Measurements from ENCODE around the gene RHOU. TPM values are rescaled to one million over a fixed set of nuclear protein-coding genes. Genes with fewer than 3 reads are reported as not detected.

Gene RHOU
- total RNA-seq, 1 experiment from 2014 or later: not detected

- no TSS peak for BruUV-seq (replicated peaks)
- H2AFZ ChIP-seq: no peak overlapping the region
- no peaks in the 10 kb centered on the region for H3K9me3 ChIP-seq (ENCODE audit: insufficient read depth, low read depth)
- H3K4me3 ChIP-seq: no peak overlapping the region
- peaks cover 77% of the 10 kb centered on the region for H3K27me3 ChIP-seq (ENCODE audit: insufficient read depth, low read depth)
- no peak for DNase-seq
- H3K4me1 ChIP-seq (replicated peaks; ENCODE audit: insufficient read depth): no peaks in the 10 kb centered on the region
- H3K9me2 ChIP-seq (ENCODE audit: insufficient read depth): no peaks in the 10 kb centered on the region
- H3K36me3 ChIP-seq (ENCODE audit: low read depth): no peaks in the 10 kb centered on the region
- no peak overlapping the region for H3K27ac ChIP-seq
- no peak for TF ChIP-seq EZH2 (IDR thresholded peaks at IDR 0.05; ENCODE audit: low read depth)
- H3F3A ChIP-seq (ENCODE audit: insufficient read depth, low read depth): no peaks in the 10 kb centered on the region
- no peak overlapping the region for H3K4me2 ChIP-seq
- CTCF ChIA-PET: no interaction called here
- POLR2A ChIA-PET (ENCODE audit: unreplicated experiment): interaction anchor here (0.8 kb wide), 1 partner anchor 1507 kb away, joined by 4 read pairs; no protein-coding TSS in a partner anchor
- intact Hi-C loops (cut with micrococcal nuclease; ENCODE audit: unreplicated experiment): no loop called here
- H4K20me1 ChIP-seq (ENCODE audit: insufficient read depth): no peaks in the 10 kb centered on the region
- H3K79me2 ChIP-seq (ENCODE audit: low read depth): no peaks in the 10 kb centered on the region
Measured at GRCh38 chr1:228760979-228761378, 25.7 kb downstream of the RHOU start.

GRCh38 chr1:228763561-228763960 is 28.3 kb downstream of the RHOU start:
- H3K4me3 ChIP-seq: no peak overlapping the region
- CTCF ChIA-PET: no interaction called here
- no peaks in the 10 kb centered on the region for H3K9me3 ChIP-seq (ENCODE audit: insufficient read depth, low read depth)
- no peak overlapping the region for H2AFZ ChIP-seq
- POLR2A ChIA-PET (ENCODE audit: unreplicated experiment): no interaction called here
- TF ChIP-seq EZH2 (IDR thresholded peaks at IDR 0.05; ENCODE audit: low read depth) (no peak), CTCF (conservative IDR thresholded peaks at IDR 0.05) (no peak)
- no peaks in the 10 kb centered on the region for H3K4me1 ChIP-seq (replicated peaks; ENCODE audit: insufficient read depth)
- H3K79me2 ChIP-seq (ENCODE audit: low read depth): no peaks in the 10 kb centered on the region
- H4K20me1 ChIP-seq (ENCODE audit: insufficient read depth): no peaks in the 10 kb centered on the region
- intact Hi-C loops (cut with micrococcal nuclease; ENCODE audit: unreplicated experiment): no loop called here
- BruUV-seq (replicated peaks): no TSS peak
- no peak for DNase-seq
- no peaks in the 10 kb centered on the region for H3K9me2 ChIP-seq (ENCODE audit: insufficient read depth)
- H3K27ac ChIP-seq: no peak overlapping the region
- no peaks in the 10 kb centered on the region for H3K36me3 ChIP-seq (ENCODE audit: low read depth)
- peaks cover 72% of the 10 kb centered on the region for H3K27me3 ChIP-seq (ENCODE audit: insufficient read depth, low read depth)
- no peak overlapping the region for H3K4me2 ChIP-seq
- no peaks in the 10 kb centered on the region for H3F3A ChIP-seq (ENCODE audit: insufficient read depth, low read depth)

- H3K79me2 ChIP-seq (ENCODE audit: low read depth): no peaks in the 10 kb centered on the region
- POLR2A ChIA-PET (ENCODE audit: unreplicated experiment): no interaction called here
- no TSS peak for BruUV-seq (replicated peaks)
- no peak overlapping the region for H3K4me3 ChIP-seq
- no peak for DNase-seq
- H3K9me3 ChIP-seq (ENCODE audit: insufficient read depth, low read depth): no peaks in the 10 kb centered on the region
- no peaks in the 10 kb centered on the region for H4K20me1 ChIP-seq (ENCODE audit: insufficient read depth)
- no peak overlapping the region for H2AFZ ChIP-seq
- H3K27ac ChIP-seq: no peak overlapping the region
- no peaks in the 10 kb centered on the region for H3K4me1 ChIP-seq (replicated peaks; ENCODE audit: insufficient read depth)
- TF ChIP-seq EZH2 (IDR thresholded peaks at IDR 0.05; ENCODE audit: low read depth) (no peak), CTCF (conservative IDR thresholded peaks at IDR 0.05) (no peak)
- H3K9me2 ChIP-seq (ENCODE audit: insufficient read depth): no peaks in the 10 kb centered on the region
- H3K27me3 ChIP-seq (ENCODE audit: insufficient read depth, low read depth): peaks cover 73% of the 10 kb centered on the region
- no peaks in the 10 kb centered on the region for H3F3A ChIP-seq (ENCODE audit: insufficient read depth, low read depth)
- CTCF ChIA-PET: no interaction called here
- no peak overlapping the region for H3K4me2 ChIP-seq
- H3K36me3 ChIP-seq (ENCODE audit: low read depth): no peaks in the 10 kb centered on the region
- intact Hi-C loops (cut with micrococcal nuclease; ENCODE audit: unreplicated experiment): no loop called here
Measured at GRCh38 chr1:228765168-228765946, 30.1 kb downstream of the RHOU start.

- no peak overlapping the region for H3K27ac ChIP-seq
- no peaks in the 10 kb centered on the region for H3K36me3 ChIP-seq (ENCODE audit: low read depth)
- no TSS peak for BruUV-seq (replicated peaks)
- H3K9me2 ChIP-seq (ENCODE audit: insufficient read depth): no peaks in the 10 kb centered on the region
- TF ChIP-seq CTCF (conservative IDR thresholded peaks at IDR 0.05): no peak
- TF ChIP-seq EZH2 (IDR thresholded peaks at IDR 0.05; ENCODE audit: low read depth): no peak
- DNase-seq: no peak
- POLR2A ChIA-PET (ENCODE audit: unreplicated experiment): no interaction called here
- H3K4me2 ChIP-seq: no peak overlapping the region
- CTCF ChIA-PET: no interaction called here
- intact Hi-C loops (cut with micrococcal nuclease; ENCODE audit: unreplicated experiment): no loop called here
- H3K9me3 ChIP-seq (ENCODE audit: insufficient read depth, low read depth): no peaks in the 10 kb centered on the region
- H3K4me3 ChIP-seq: no peak overlapping the region
- H3K4me1 ChIP-seq (replicated peaks; ENCODE audit: insufficient read depth): no peaks in the 10 kb centered on the region
- H3F3A ChIP-seq (ENCODE audit: insufficient read depth, low read depth): no peaks in the 10 kb centered on the region
- no peak overlapping the region for H2AFZ ChIP-seq
- no peaks in the 10 kb centered on the region for H4K20me1 ChIP-seq (ENCODE audit: insufficient read depth)
- no peaks in the 10 kb centered on the region for H3K79me2 ChIP-seq (ENCODE audit: low read depth)
- H3K27me3 ChIP-seq (ENCODE audit: insufficient read depth, low read depth): peaks cover 72% of the 10 kb centered on the region
Measured at GRCh38 chr1:228766788-228767187, 31.5 kb downstream of the RHOU start.
